Fibroblast of lung (primary cell): Measurements from ENCODE around the gene ANKRD33. TPM values are rescaled to one million over a fixed set of nuclear protein-coding genes. Genes with fewer than 3 reads are reported as not detected.

Experiments
- DNase-seq, 2 donors: peaks; one replicate each; pipeline versions ENCODE4 v3.0.0 to v3.0.0-alpha.2; 2010; ENCODE audit warnings: low read depth in 2 of 2
- H2AFZ ChIP-seq: 2 replicates; pipeline ENCODE4 v1.5.1; 2012; ENCODE audit warnings: low read length, control low read depth, inconsistent platforms
- H3K27ac ChIP-seq: 2 replicates; pipeline ENCODE4 v1.5.1; 2011; ENCODE audit warnings: low read length, control low read depth; ENCODE audit not compliant: insufficient read depth
- H3K27me3 ChIP-seq: 2 replicates; pipeline ENCODE4 v1.5.1; 2011; ENCODE audit warnings: mild to moderate bottlenecking, low read length; ENCODE audit not compliant: control insufficient read depth, insufficient read depth
- H3K36me3 ChIP-seq: 2 replicates; pipeline ENCODE4 v1.5.1; 2011; ENCODE audit warnings: low read length; ENCODE audit not compliant: control insufficient read depth, insufficient read depth
- H3K4me1 ChIP-seq: 2 replicates; pipeline ENCODE4 v1.5.1; 2011; ENCODE audit warnings: low read length; ENCODE audit not compliant: control insufficient read depth, insufficient read depth; ENCODE audit errors: extremely low read depth
- H3K4me2 ChIP-seq: 2 replicates; pipeline ENCODE4 v1.5.1; 2011; ENCODE audit warnings: low read length, control low read depth; ENCODE audit not compliant: insufficient read depth; ENCODE audit errors: extremely low read depth
- H3K4me3 ChIP-seq, 4 experiments: fragments of 200-600 bp in 1 of 4; sonication (generic) in 1 of 4; replicated peaks in 1 of 4; 2 replicates each; pipeline ENCODE4 v1.5.1; 2011 to 2016; ENCODE audit warnings: low read length in 4 of 4, low read depth in 3 of 4, mild to moderate bottlenecking in 3 of 4, control low read depth in 2 of 4, inconsistent platforms in 1 of 4, mixed read lengths in 1 of 4; ENCODE audit not compliant: insufficient read depth in 1 of 4; ENCODE audit errors: control extremely low read depth in 1 of 4
- H3K79me2 ChIP-seq: 2 replicates; pipeline ENCODE4 v1.5.1; 2012; ENCODE audit warnings: mild to moderate bottlenecking, low read length, inconsistent platforms; ENCODE audit not compliant: control insufficient read depth, insufficient read depth
- H3K9ac ChIP-seq: 2 replicates; pipeline ENCODE4 v1.5.1; 2011; ENCODE audit warnings: mild to moderate bottlenecking, low read length, control low read depth; ENCODE audit not compliant: insufficient read depth
- H3K9me3 ChIP-seq: 2 replicates; pipeline ENCODE4 v1.5.1; 2012; ENCODE audit warnings: low read depth, low read length; ENCODE audit not compliant: control insufficient read depth, insufficient read depth
- H4K20me1 ChIP-seq: 2 replicates; pipeline ENCODE4 v1.5.1; 2011; ENCODE audit warnings: low read length; ENCODE audit not compliant: control insufficient read depth, insufficient read depth; ENCODE audit errors: extremely low read depth
- CTCF ChIP-seq, 2 donors: IDR thresholded peaks in 1 of 2; conservative IDR thresholded peaks in 1 of 2; 1 replicate in 1 of 2; 2 replicates in 1 of 2; pipeline ENCODE4 v1.5.1; 2011 to 2012; ENCODE audit warnings: low read length in 2 of 2, control low read depth in 1 of 2, inconsistent platforms in 1 of 2, low read depth in 1 of 2, mild to moderate bottlenecking in 1 of 2
- EZH2 ChIP-seq: IDR thresholded peaks from 2 replicates; pipeline ENCODE4 v1.5.1; 2012; ENCODE audit warnings: low read length, control low read depth, mild to moderate bottlenecking; ENCODE audit errors: missing control alignments
- polyA plus RNA-seq, 2 donors: library from polyadenylated mRNA; depleted of rRNA in 1 of 2; stranded (reverse) in 1 of 2; unstranded in 1 of 2; fragments of >200 nt; gene quantifications; 2 replicates each; pipeline ENCODE4 v1.2.1, GENCODE V29; 2011 to 2012; ENCODE audit warnings: missing spikeins in 1 of 2
- total RNA-seq: library from RNA; depleted of rRNA; stranded (reverse); fragments of >200 nt; gene quantifications from 2 replicates; pipeline ENCODE4 v1.2.1, GENCODE V29; 2014

The ANKRD33 gene
- total and polyA plus RNA-seq, 2 donors (not counting 1 experiment from before 2014, with no cell fraction given), result under 0.01 TPM; not detected in 1

DNA sequence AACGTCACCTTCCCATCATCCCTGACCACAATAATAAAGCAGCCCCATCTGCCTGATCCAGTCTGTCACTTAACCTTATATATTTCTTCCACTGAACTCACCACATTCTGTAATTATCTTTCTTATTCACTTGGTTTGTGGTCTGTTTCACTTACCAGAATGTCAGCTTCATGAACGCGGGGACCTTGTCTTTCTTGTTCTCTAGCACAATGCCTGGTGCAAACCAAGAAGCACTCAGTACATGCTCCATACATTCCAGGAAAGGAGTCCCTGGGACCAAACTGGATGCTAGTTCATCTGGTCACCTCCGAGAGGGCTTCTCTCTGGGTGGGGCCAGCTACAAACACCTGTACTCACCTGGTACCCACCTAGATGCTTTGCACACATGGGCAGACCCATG, 17.4 kb upstream of the ANKRD33 start:
- H3K27me3 ChIP-seq, result peaks cover 10% of the 10 kb centered on the region
- H3K9ac ChIP-seq, result no peak overlapping the region
- no peaks in the 10 kb centered on the region for H3K79me2 ChIP-seq
- TF ChIP-seq CTCF (conservative IDR thresholded peaks at IDR 0.05 in 1 of 2, IDR thresholded peaks at IDR 0.05 in 1 of 2; ENCODE audit: low read depth in 1 of 2, low read length in 2 of 2) (no peak), EZH2 (no peak)
- DNase-seq, result no peak
- no peaks in the 10 kb centered on the region for H3K36me3 ChIP-seq
- H2AFZ ChIP-seq, result no peak overlapping the region
- H3K4me1 ChIP-seq, result no peaks in the 10 kb centered on the region
- H3K27ac ChIP-seq, result no peak overlapping the region
- H3K9me3 ChIP-seq, result no peaks in the 10 kb centered on the region
- H4K20me1 ChIP-seq, result no peaks in the 10 kb centered on the region
- no peak overlapping the region for H3K4me3 ChIP-seq
- no peak overlapping the region for H3K4me2 ChIP-seq

DNA sequence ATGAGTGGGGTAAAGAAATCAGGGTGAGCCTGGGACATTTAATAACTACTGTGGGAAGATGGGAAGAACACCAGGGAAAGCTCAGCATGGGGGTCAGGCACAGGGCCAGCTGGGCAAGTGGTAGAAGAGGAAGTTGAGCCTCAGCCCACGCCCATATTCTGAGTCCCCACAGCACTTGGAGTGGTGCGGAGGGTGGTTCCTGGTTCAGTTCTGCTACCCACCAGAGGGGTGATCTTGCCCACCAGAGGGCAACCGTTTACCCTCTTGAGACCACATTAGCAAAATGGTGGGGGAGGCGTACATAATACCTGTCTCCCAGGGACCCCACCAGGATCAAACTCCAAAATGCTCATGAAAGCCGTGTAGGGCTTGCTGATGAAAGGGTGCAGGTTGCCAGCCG, 16.8 kb upstream of the ANKRD33 start:
- Histone ChIP-seq H3K36me3 (no peaks in the 10 kb centered on the region), H3K27me3 (peaks cover 10% of the 10 kb centered on the region), H3K9ac (no peak overlapping the region), H2AFZ (no peak overlapping the region), H3K4me2 (no peak overlapping the region), H3K27ac (no peak overlapping the region), H3K4me3 (no peak overlapping the region), H4K20me1 (no peaks in the 10 kb centered on the region), H3K4me1 (no peaks in the 10 kb centered on the region), H3K79me2 (no peaks in the 10 kb centered on the region), H3K9me3 (no peaks in the 10 kb centered on the region)
- no peak for DNase-seq
- TF ChIP-seq CTCF (conservative IDR thresholded peaks at IDR 0.05 in 1 of 2, IDR thresholded peaks at IDR 0.05 in 1 of 2; ENCODE audit: low read depth in 1 of 2, low read length in 2 of 2), result no peak
- no peak for TF ChIP-seq EZH2

DNA sequence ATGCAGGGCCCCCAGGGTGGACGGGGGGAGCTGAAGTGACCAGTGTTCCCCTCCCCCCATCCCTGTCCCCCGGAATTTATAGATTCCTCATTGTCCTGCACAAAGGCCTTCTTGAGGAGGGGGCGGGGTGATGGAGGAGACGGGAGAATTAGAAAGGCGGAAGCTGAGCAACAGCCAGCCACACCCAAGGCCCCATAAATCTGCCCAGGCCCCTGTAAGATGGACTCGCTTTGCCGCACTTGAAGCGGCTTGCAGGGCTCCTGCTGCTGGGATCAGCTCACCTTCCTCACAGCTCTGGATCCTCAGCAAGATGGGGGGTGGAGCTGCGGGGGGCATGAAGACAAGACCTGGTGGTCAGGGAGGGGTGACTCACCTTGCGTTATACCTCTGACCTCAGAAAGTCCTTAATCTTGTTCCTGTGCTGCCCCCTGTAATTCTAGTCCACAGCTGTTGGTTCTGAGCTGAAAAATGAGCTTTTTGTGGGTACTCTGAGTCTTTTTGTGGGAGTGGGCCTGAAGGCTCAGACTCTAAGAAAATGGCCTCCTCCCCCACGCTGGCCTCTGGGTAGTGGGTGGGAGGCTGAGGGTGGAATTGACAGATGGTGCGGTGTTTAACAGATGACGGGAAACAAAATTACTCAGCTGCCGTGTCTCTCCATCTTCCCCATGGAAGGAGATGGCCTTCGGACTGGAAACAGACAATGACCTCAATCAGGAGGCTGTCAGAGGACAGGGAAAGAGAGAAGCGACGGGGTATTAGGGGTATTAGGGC, 15.8 kb upstream of the ANKRD33 start:
- H3K27me3 ChIP-seq, result peaks cover 10% of the 10 kb centered on the region
- TF ChIP-seq CTCF (conservative IDR thresholded peaks at IDR 0.05 in 1 of 2, IDR thresholded peaks at IDR 0.05 in 1 of 2; ENCODE audit: low read depth in 1 of 2, low read length in 2 of 2) (no peak), EZH2 (no peak)
- no peak overlapping the region for H3K4me3 ChIP-seq
- H3K36me3 ChIP-seq, result no peaks in the 10 kb centered on the region
- no peak overlapping the region for H2AFZ ChIP-seq
- H4K20me1 ChIP-seq, result no peaks in the 10 kb centered on the region
- H3K27ac ChIP-seq, result no peak overlapping the region
- no peak overlapping the region for H3K4me2 ChIP-seq
- no peaks in the 10 kb centered on the region for H3K4me1 ChIP-seq
- no peaks in the 10 kb centered on the region for H3K9me3 ChIP-seq
- no peak overlapping the region for H3K9ac ChIP-seq
- no peak for DNase-seq
- H3K79me2 ChIP-seq, result no peaks in the 10 kb centered on the region
